HG03025 (cell line): Measurements from ENCODE around the gene HOXB6.

Source experiments
- ATAC-seq: cut with Tn5 transposase; IDR thresholded peaks from one replicate; pipeline ENCODE4 v1.9.1; 2021; ENCODE audit warnings: mild to moderate bottlenecking, moderate library complexity; ENCODE audit not compliant: unreplicated experiment, low FRiP score

The HOXB6 gene

DNA sequence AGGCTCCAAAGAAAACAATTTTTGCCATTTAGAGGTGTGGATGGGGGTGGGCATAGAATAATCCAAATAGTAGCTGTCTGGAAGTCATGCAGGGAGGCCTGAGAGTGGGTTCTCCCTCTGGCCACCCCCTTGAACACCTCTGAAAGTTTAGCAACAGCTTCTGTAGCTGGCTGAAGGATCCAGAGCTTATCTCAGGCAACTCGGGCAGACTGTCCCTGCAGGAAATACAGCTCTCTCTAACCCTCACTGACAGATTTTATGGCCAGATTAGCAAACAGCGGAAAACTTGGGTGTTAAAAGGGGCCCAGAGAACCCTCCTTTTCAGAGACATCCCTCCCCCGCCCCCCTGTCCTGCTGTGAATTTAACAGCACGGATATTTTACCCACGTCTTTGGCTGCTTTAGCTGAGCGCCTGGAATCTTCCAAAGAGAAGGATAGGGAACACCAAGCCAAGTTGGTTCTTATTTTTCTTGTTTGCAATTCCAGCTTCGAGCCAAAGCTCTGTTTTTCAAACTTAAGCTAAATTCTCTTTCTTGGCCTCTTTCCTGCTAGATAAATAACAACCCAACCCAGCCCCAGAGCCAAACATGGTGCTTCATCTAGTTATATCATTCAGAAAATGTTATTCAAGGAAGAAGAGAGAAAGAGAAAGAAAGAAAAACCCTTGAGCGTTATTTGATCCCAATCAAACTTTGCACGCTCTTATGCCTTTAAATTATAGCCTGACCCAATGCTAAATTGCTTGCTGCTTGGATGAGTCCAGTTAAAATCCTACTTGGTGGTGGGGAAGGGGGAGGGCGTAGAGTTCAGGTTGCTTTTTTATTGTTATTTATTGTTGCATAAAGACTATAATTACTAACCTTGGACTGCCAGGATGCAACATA lies 57.6 kb downstream of the HOXB6 start:
- no peak for ATAC-seq

DNA sequence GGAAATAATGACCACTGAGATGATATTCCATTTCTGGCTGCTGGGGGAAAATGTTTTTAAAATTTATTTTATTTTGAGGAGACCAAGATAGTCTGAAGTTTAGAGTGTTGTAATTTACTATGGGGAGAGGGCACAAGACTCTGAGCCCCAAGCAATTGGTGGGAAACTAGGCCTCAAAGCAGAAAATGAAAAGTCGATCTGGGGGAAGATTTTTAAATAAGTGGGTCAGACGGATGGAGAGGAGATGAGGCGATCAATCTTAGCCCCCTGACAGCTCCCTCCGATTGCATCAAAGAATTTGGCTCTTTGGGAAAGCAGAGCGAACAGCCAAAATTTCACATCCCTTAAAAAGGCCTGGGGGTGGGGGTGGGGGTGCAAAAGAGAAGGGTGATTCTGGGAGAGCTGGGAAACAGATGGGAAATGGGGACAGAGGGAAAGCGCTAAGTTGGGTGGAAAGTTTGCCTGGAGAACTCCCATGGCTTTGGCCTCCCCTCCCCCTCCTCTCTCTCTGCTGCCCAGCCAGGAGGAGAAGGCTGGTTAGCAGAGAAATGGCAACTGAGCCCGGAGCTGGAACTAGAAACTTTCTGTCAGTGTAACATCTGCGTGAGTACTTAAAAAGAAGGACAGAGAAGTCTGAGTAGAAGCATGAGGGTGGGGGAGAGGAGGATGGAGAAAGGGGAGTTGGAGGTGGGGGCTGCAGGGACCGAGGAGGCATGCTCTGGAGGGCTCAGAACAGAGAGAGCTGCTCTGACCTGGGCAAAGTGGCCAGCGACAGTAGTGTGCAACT lies 58.5 kb downstream of the HOXB6 start:
- ATAC-seq: no peak
